Measurements from ENCODE around the gene REC114. TPM values are rescaled to one million over a fixed set of nuclear protein-coding genes. Genes with fewer than 3 reads are reported as not detected.

The REC114 gene
- total and polyA plus RNA-seq, 11 donors, result 0.23 to 0.82 (median 0.48) TPM; not detected in 7

DNA sequence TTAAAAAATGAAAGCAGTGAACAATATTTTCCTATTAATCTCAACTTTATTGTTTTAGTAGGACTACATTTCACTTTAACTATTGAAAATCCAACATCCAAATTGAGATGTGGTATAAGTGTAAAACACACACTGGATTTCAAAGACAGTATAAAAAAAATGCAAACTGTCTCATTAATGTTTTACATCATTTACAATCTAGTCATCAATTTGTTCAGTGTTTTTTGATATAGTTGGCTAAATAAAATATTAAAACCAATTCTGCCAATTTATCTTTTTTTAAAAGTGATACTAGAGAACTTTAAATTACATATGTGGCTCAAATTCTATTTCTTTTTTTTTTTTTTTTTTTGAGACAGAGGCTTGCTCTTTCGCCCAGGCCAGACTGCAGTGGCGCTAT lies 95.2 kb downstream of the REC114 start:
- TF ChIP-seq, protein P1, sequence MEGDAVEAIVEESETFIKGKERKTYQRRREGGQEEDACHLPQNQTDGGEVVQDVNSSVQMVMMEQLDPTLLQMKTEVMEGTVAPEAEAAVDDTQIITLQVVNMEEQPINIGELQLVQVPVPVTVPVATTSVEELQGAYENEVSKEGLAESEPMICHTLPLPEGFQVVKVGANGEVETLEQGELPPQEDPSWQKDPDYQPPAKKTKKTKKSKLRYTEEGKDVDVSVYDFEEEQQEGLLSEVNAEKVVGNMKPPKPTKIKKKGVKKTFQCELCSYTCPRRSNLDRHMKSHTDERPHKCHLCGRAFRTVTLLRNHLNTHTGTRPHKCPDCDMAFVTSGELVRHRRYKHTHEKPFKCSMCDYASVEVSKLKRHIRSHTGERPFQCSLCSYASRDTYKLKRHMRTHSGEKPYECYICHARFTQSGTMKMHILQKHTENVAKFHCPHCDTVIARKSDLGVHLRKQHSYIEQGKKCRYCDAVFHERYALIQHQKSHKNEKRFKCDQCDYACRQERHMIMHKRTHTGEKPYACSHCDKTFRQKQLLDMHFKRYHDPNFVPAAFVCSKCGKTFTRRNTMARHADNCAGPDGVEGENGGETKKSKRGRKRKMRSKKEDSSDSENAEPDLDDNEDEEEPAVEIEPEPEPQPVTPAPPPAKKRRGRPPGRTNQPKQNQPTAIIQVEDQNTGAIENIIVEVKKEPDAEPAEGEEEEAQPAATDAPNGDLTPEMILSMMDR (IDR thresholded peaks at IDR 0.05), result no peak
- no peak for TF ChIP-seq POLR2A (IDR thresholded peaks at IDR 0.05)
- intact Hi-C loops (cut with DNase I), result loop anchor here in 2 of 10 donors (5.0 kb wide), 1 partner anchor 231 kb away; no protein-coding TSS in a partner anchor
- Histone ChIP-seq H3K27me3 (no peaks in the 10 kb centered on the region), H3K36me3 (no peaks in the 10 kb centered on the region), H3K9me3 (no peaks in the 10 kb centered on the region), H3K4me3 (no peak overlapping the region), H3K27ac (no peak overlapping the region), H3K4me1 (no peaks in the 10 kb centered on the region)
- no peak for DNase-seq
- WGBS, 4 donors, result 94 to 99% (median 97%) methylated on average over 2 of the region's 2 CpGs
- ATAC-seq, result no peak

DNA sequence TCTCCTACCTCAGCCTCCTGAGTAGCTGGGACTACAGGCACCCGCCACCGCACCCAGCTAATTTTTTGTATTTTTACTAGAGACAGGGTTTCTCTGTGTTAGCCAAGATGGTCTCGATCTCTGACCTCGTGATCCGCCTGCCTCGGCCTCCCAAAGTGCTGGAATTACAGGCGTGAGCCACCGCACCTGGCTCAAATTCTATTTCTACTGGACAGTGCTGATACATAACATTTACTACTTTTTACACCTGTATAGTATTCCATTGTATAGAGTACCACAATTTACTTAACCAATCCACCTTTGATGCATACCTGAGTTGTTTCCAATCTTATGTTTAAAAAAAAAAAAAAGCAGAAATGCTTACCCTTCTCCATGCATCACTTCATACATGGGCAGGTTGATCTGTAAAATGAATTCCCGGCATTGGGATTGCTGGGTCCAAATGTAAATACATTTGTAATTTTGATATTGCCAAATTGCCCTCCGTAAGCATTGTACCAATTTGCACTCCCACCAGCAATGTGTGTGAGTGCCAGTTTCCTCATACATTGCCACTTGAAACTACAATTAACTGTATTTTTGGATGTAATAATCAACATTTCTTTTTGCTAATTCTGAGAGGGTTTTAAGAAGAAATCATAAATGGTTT lies 95.7 kb downstream of the REC114 start:
- Histone ChIP-seq H3K27ac (no peak overlapping the region), H3K4me3 (no peak overlapping the region), H3K36me3 (no peaks in the 10 kb centered on the region), H3K27me3 (no peaks in the 10 kb centered on the region), H3K4me1 (no peaks in the 10 kb centered on the region), H3K9me3 (no peaks in the 10 kb centered on the region)
- 97 to 99% (median 98%) methylated on average over 10 of the region's 10 CpGs for WGBS, 4 donors
- ATAC-seq (no peak), DNase-seq (no peak)
- TF ChIP-seq POLR2A (IDR thresholded peaks at IDR 0.05), result no peak
- TF ChIP-seq, protein P1 (IDR thresholded peaks at IDR 0.05), result no peak
- intact Hi-C loops (cut with DNase I), result loop anchor here in 2 of 10 donors (5.0 kb wide), 1 partner anchor 231 kb away; no protein-coding TSS in a partner anchor

- Histone ChIP-seq H3K4me1 (no peaks in the 10 kb centered on the region), H3K4me3 (no peak overlapping the region), H3K27ac (no peak overlapping the region), H3K36me3 (no peaks in the 10 kb centered on the region), H3K9me3 (no peaks in the 10 kb centered on the region), H3K27me3 (no peaks in the 10 kb centered on the region)
- 77 to 90% (median 81%) methylated on average over 9 of the region's 9 CpGs for WGBS, 4 donors
- intact Hi-C loops (cut with DNase I), result loop anchor here in 6 of 10 donors (5.0 to 10.0 kb wide), 4 partner anchors 215 to 235 kb away; no protein-coding TSS in a partner anchor
- TF ChIP-seq, protein P1 (IDR thresholded peaks at IDR 0.05), result peak in 1 of 12 donors; percentile 18
- TF ChIP-seq POLR2A (IDR thresholded peaks at IDR 0.05), result no peak
- ATAC-seq, result no peak
- DNase-seq, result peak in 1 of 5 donors; percentile 31
These were observed 96.5 kb downstream of the REC114 start for GRCh38 chr15:73539212-73540128.

- intact Hi-C loops (cut with DNase I), result loop anchor here in 4 of 10 donors (5.0 to 10.0 kb wide), 4 partner anchors 215 to 235 kb away; no protein-coding TSS in a partner anchor
- TF ChIP-seq, protein P1 (IDR thresholded peaks at IDR 0.05), result no peak
- no peak for TF ChIP-seq POLR2A (IDR thresholded peaks at IDR 0.05)
- H3K9me3 ChIP-seq, result no peaks in the 10 kb centered on the region
- no peak for ATAC-seq
- peaks cover 0 to 4% (median 0%) of the 10 kb centered on the region in 9 donors for H3K36me3 ChIP-seq
- no peak for DNase-seq
- H3K27ac ChIP-seq, result no peak overlapping the region
- no peaks in the 10 kb centered on the region for H3K27me3 ChIP-seq
- H3K4me1 ChIP-seq, result no peaks in the 10 kb centered on the region
- WGBS, 4 donors, result 77 to 91% (median 82%) methylated on average over 3 of the region's 3 CpGs
- no peak overlapping the region for H3K4me3 ChIP-seq
These were observed 97.2 kb downstream of the REC114 start for GRCh38 chr15:73540161-73540560.
